Caco-2 (cell line): ENCODE data around the gene TMEM236. TPM values are rescaled to one million over a fixed set of nuclear protein-coding genes. Genes with fewer than 3 reads are reported as not detected.

ENCODE experiments used
- BruUV-seq: library from RNA; stranded (reverse); fragments of 400-500 nt; replicated peaks from 2 replicates; lab custom pipeline; 2021; lab: Mats Ljungman, UMichigan
- CTCF ChIA-PET: fragments of 300-600 bp; sonication (Branson Sonifier 250); formaldehyde crosslinking; loops from one replicate; lab custom pipeline; 2022; ENCODE audit warnings: antibody characterized with exemption; lab: Charles Lee
- POLR2A ChIA-PET: fragments of 300-600 bp; sonication (Branson Sonifier 250); formaldehyde crosslinking; loops from one replicate; lab custom pipeline; 2022; ENCODE audit warnings: antibody characterized with exemption; lab: Charles Lee
- DNase-seq, 2 experiments: peaks; one replicate each; pipeline versions ENCODE4 v3.0.0 to v3.0.0-alpha.2; 2020 to 2022
- H3K27me3 ChIP-seq: replicated peaks from 2 replicates; pipeline ENCODE4 v1.6.0; 2011; ENCODE audit warnings: low read length; ENCODE audit not compliant: control insufficient read depth, insufficient read depth
- H3K36me3 ChIP-seq: 2 replicates; pipeline ENCODE4 v1.5.1; 2011; ENCODE audit warnings: low read length; ENCODE audit not compliant: control insufficient read depth, insufficient read depth
- H3K4me1 ChIP-seq: fragments of 250-450 bp; sonication (Bioruptor Pico); 2 replicates; pipeline ENCODE4 v1.5.1; 2020; ENCODE audit warnings: mild to moderate bottlenecking
- H3K4me3 ChIP-seq: 2 replicates; pipeline ENCODE4 v1.5.1; 2011; ENCODE audit warnings: low read depth, mild to moderate bottlenecking, control low read depth, low read length
- H3K9me3 ChIP-seq: fragments of 250-450 bp; sonication (Bioruptor Pico); 2 replicates; pipeline ENCODE4 v1.5.1; 2020; ENCODE audit warnings: mild to moderate bottlenecking, moderate library complexity
- H3K27ac Mint-ChIP-seq: one replicate; pipeline ENCODE4 v1.8.0; 2022; ENCODE audit warnings: mixed read lengths; ENCODE audit not compliant: unreplicated experiment
- H3K27me3 Mint-ChIP-seq: one replicate; pipeline ENCODE4 v1.8.0; 2022; ENCODE audit warnings: mixed read lengths; ENCODE audit not compliant: insufficient read depth, unreplicated experiment
- H3K36me3 Mint-ChIP-seq: one replicate; pipeline ENCODE4 v1.8.0; 2022; ENCODE audit warnings: mild to moderate bottlenecking, mixed read lengths; ENCODE audit not compliant: insufficient read depth, unreplicated experiment
- H3K4me1 Mint-ChIP-seq: one replicate; pipeline ENCODE4 v1.8.0; 2022; ENCODE audit warnings: low read depth, mixed read lengths; ENCODE audit not compliant: unreplicated experiment
- H3K4me3 Mint-ChIP-seq: one replicate; pipeline ENCODE4 v1.8.0; 2022; ENCODE audit warnings: mild to moderate bottlenecking, moderate library complexity, mixed read lengths; ENCODE audit not compliant: unreplicated experiment
- H3K9me3 Mint-ChIP-seq: one replicate; pipeline ENCODE4 v1.8.0; 2022; ENCODE audit warnings: mixed read lengths; ENCODE audit not compliant: unreplicated experiment
- intact Hi-C: fragments of 100-400 bp; cut with micrococcal nuclease; formaldehyde crosslinking; loops from one replicate; pipeline ENCODE4 v1.10.0; 2022; ENCODE audit not compliant: unreplicated experiment
- total RNA-seq: library from RNA; stranded (reverse); gene quantifications from 2 replicates; pipeline ENCODE4 v1.2.3, GENCODE V29; 2022
- TF ChIP-seq, protein P1 (sequence below), 2 experiments: fragments of 200-600 bp in 1 of 2; IDR thresholded peaks; 1 replicate in 1 of 2; 2 replicates in 1 of 2; pipeline versions ENCODE4 v1.5.1 to v1.8.0; 2011 to 2022; ENCODE audit warnings: antibody characterized with exemption in 1 of 2, control low read depth in 1 of 2, inconsistent platforms in 1 of 2, low read depth in 1 of 2, low read length in 1 of 2, mild to moderate bottlenecking in 1 of 2, moderate library complexity in 1 of 2; ENCODE audit not compliant: insufficient read depth in 1 of 2, severe bottlenecking in 1 of 2, unreplicated experiment in 1 of 2

The TMEM236 gene
- total RNA-seq, 1 experiment from 2014 or later = 0.64 TPM

DNA sequence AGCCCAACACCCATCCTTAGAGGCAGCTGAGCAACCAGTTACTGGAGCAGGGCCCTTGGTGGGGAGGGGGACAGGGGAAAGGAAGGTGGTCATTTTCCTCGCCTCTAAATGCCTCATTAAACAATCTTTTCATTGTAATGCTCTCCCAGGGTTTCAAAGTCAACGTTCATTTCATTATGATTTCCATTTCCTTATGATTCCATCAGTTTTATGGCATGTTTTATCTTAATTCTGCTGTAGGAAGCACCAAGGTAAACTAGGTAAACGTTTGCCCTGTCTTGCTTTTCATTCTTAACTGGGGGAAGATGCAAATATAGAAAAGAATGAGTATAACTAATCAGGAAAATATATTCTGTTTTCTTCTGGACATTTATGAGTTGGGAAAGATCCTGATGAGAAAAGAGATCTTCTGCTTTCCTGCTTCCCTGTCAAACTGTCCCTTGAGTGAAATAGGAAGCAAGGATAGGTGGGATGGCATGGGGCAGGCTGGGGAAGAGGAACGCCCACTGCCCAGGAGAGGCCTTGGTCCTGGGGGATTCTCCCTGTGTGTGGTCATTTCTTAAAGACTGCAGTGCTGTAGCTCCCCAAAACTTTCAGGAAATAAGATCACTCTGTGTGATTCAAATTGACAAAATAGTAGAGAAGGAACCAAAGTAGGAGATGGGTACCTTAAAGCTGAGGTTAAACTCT, 20.5 kb upstream of the TMEM236 start:
- Mint-ChIP-seq H3K36me3 (peaks cover 12% of the 10 kb centered on the region), H3K9me3 (no peaks in the 10 kb centered on the region), H3K4me1 (no peaks in the 10 kb centered on the region), H3K4me3 (no peak overlapping the region), H3K27me3 (no peaks in the 10 kb centered on the region), H3K27ac (no peak overlapping the region)
- TF ChIP-seq, protein P1, sequence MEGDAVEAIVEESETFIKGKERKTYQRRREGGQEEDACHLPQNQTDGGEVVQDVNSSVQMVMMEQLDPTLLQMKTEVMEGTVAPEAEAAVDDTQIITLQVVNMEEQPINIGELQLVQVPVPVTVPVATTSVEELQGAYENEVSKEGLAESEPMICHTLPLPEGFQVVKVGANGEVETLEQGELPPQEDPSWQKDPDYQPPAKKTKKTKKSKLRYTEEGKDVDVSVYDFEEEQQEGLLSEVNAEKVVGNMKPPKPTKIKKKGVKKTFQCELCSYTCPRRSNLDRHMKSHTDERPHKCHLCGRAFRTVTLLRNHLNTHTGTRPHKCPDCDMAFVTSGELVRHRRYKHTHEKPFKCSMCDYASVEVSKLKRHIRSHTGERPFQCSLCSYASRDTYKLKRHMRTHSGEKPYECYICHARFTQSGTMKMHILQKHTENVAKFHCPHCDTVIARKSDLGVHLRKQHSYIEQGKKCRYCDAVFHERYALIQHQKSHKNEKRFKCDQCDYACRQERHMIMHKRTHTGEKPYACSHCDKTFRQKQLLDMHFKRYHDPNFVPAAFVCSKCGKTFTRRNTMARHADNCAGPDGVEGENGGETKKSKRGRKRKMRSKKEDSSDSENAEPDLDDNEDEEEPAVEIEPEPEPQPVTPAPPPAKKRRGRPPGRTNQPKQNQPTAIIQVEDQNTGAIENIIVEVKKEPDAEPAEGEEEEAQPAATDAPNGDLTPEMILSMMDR (IDR thresholded peaks at IDR 0.05; ENCODE audit: insufficient read depth in 1 of 2, low read depth in 1 of 2, low read length in 1 of 2, severe bottlenecking in 1 of 2, unreplicated experiment in 1 of 2) = no peak
- H3K27me3 ChIP-seq = no peaks in the 10 kb centered on the region
- H3K9me3 ChIP-seq = no peaks in the 10 kb centered on the region
- POLR2A ChIA-PET = no interaction called here
- H3K4me1 ChIP-seq = no peaks in the 10 kb centered on the region
- H3K36me3 ChIP-seq = peaks cover 3% of the 10 kb centered on the region
- BruUV-seq = no TSS peak
- DNase-seq = no peak
- H3K4me3 ChIP-seq = no peak overlapping the region
- intact Hi-C loops = no loop called here
- CTCF ChIA-PET = no interaction called here

DNA sequence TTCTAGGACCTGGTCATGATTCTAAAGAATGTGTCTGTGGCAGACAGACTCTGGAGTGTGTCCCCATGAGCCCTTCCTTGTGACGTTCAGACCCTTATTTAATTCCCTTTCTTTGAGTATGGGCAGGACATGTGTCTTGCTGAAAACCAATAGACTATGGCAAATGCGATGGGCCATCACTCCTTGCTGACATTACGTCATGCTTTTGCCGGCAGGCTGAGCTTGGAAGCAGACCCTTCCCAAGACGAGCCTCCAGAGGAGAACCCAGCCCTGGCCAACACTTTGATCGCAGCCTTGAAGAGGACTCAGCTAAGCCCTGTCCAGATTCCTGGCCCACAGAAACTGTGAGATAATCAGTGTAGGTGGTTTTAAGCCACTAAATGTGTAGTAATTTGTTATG, 18.4 kb upstream of the TMEM236 start:
- no peak overlapping the region for H3K27ac Mint-ChIP-seq
- no peaks in the 10 kb centered on the region for H3K9me3 Mint-ChIP-seq
- peaks cover 12% of the 10 kb centered on the region for H3K36me3 Mint-ChIP-seq
- H3K27me3 Mint-ChIP-seq = no peaks in the 10 kb centered on the region
- BruUV-seq = no TSS peak
- Histone ChIP-seq H3K27me3 (no peaks in the 10 kb centered on the region), H3K4me3 (no peak overlapping the region), H3K9me3 (no peaks in the 10 kb centered on the region), H3K4me1 (no peaks in the 10 kb centered on the region), H3K36me3 (peaks cover 3% of the 10 kb centered on the region)
- TF ChIP-seq, protein P1 (IDR thresholded peaks at IDR 0.05; ENCODE audit: insufficient read depth in 1 of 2, low read depth in 1 of 2, low read length in 1 of 2, severe bottlenecking in 1 of 2, unreplicated experiment in 1 of 2) = no peak
- CTCF ChIA-PET = no interaction called here
- intact Hi-C loops = no loop called here
- POLR2A ChIA-PET = no interaction called here
- no peaks in the 10 kb centered on the region for H3K4me1 Mint-ChIP-seq
- no peak for DNase-seq
- H3K4me3 Mint-ChIP-seq = no peak overlapping the region

DNA sequence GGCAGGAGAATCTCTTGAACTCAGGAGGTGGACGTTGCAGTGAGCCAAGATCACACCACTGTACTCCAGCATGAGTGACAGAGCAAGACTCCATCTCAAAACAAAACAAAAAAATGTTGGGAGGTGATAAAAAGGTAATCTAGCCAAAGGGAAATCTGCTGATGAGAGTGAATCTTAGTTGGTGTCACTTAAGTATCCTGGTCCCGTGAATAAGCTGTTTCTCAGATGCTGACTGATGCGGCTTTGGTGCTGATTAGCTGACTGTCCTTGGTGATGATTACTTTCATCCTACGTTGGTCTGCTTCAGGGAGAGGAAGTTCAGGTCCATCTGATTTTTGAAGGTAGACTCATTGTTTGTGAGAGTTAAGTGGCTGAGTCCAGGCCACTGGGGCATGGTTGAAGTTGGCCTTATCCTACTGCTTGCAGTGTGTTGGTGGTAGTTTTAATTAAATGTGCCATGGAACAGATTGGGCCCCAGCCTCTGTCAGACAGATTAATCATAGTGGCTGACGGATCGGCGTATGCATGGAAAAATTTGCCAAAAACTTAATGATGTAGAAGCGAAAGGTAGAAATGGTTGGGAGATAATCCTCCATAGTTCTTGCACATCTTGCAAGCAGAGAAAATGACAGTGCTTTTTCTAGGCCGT, 17.4 kb upstream of the TMEM236 start:
- ChIA-PET CTCF (interaction anchor here (0.6 kb wide), 1 partner anchor 1842 kb away, joined by 4 read pairs; no protein-coding TSS in a partner anchor), POLR2A (no interaction called here)
- H3K27ac Mint-ChIP-seq = no peak overlapping the region
- H3K27me3 ChIP-seq = no peaks in the 10 kb centered on the region
- H3K4me3 Mint-ChIP-seq = no peak overlapping the region
- intact Hi-C loops = loop anchor here (5.0 kb wide), 1 partner anchor 483 kb away; no protein-coding TSS in a partner anchor
- no peaks in the 10 kb centered on the region for H3K4me1 ChIP-seq
- H3K9me3 Mint-ChIP-seq = no peaks in the 10 kb centered on the region
- H3K4me3 ChIP-seq = no peak overlapping the region
- no peaks in the 10 kb centered on the region for H3K9me3 ChIP-seq
- H3K4me1 Mint-ChIP-seq = no peaks in the 10 kb centered on the region
- DNase-seq = no peak
- H3K36me3 ChIP-seq = peaks cover 1% of the 10 kb centered on the region
- H3K36me3 Mint-ChIP-seq = peaks cover 7% of the 10 kb centered on the region
- H3K27me3 Mint-ChIP-seq = no peaks in the 10 kb centered on the region
- BruUV-seq = no TSS peak
- TF ChIP-seq, protein P1 (IDR thresholded peaks at IDR 0.05; ENCODE audit: insufficient read depth in 1 of 2, low read depth in 1 of 2, low read length in 1 of 2, severe bottlenecking in 1 of 2, unreplicated experiment in 1 of 2) = no peak
